ENCODE measurements around the gene KRTAP5-2. TPM values are rescaled to one million over a fixed set of nuclear protein-coding genes. Genes with fewer than 3 reads are reported as not detected.

Gene KRTAP5-2
- total and polyA plus RNA-seq, 2 of the 4 experiments (the other 2 are of a cell fraction) = not detected

DNA sequence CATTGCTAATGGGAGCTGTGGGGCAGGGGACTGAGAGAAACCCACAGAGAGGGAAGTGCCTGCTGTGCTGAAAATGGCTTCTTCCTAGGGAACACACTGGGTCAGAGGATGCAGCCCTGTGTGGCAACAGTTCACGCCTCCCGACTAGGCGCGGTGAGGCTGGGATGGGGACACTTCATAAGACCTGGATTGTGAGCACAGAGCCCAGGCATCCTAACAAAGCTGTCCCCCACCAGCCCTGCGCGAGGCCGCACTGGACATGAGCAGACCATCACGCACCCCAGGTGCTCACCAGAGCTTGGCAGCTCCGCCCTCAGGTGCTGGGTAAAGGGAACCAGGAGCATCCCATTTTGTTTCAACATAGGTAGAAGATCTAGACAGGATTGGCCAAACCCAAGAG, 25.6 kb upstream of the KRTAP5-2 start:
- Histone ChIP-seq H4K20me1 (ENCODE audit: insufficient read depth, low read length) (no peaks in the 10 kb centered on the region), H3K18ac (ENCODE audit: low read depth, low read length) (no peak overlapping the region), H3K27ac (ENCODE audit: insufficient read depth, low read length) (no peak overlapping the region), H4K5ac (ENCODE audit: low read depth, low read length) (no peak overlapping the region), H2BK120ac (ENCODE audit: low read depth, low read length) (no peak overlapping the region), H4K91ac (ENCODE audit: insufficient read depth, low read depth, low read length) (no peak overlapping the region), H3K9me1 (ENCODE audit: insufficient read depth, low read length) (no peaks in the 10 kb centered on the region), H3K4me2 (ENCODE audit: low read depth, low read length) (no peak overlapping the region), H2AFZ (replicated peaks; ENCODE audit: low read length, poor library complexity) (no peak overlapping the region), H3K27me3 (ENCODE audit: control insufficient read depth, insufficient read depth, low read length) (peaks cover 41% of the 10 kb centered on the region), H3K14ac (replicated peaks; ENCODE audit: low read depth, low read length) (no peak overlapping the region), H3K23ac (ENCODE audit: low read depth, low read length) (no peak overlapping the region), H3K4ac (ENCODE audit: low read depth, low read length) (no peak overlapping the region), H3K36me3 (ENCODE audit: control insufficient read depth, insufficient read depth, low read length) (no peaks in the 10 kb centered on the region), H2BK15ac (ENCODE audit: low read depth, low read length) (no peak overlapping the region), H3K4me3 (ENCODE audit: insufficient read depth, low read depth, low read length) (no peak overlapping the region), H2AK5ac (ENCODE audit: low read depth, low read length) (no peak overlapping the region), H3K9me3 (ENCODE audit: control insufficient read depth, insufficient read depth, low read length) (no peaks in the 10 kb centered on the region), H2BK5ac (ENCODE audit: low read depth, low read length, poor library complexity, severe bottlenecking) (no peak overlapping the region), H2AK9ac (replicated peaks; ENCODE audit: low read depth, low read length, poor library complexity) (no peak overlapping the region), H3K4me1 (ENCODE audit: control insufficient read depth, insufficient read depth, low read length) (no peaks in the 10 kb centered on the region), H2BK20ac (ENCODE audit: low read depth, low read length) (no peak overlapping the region), H3K79me1 (ENCODE audit: low read depth in 1 of 2, low read length in 2 of 2) (no peaks in the 10 kb centered on the region), H3K9ac (ENCODE audit: low read depth, low read length) (no peak overlapping the region), H3K56ac (ENCODE audit: extremely low read depth, insufficient read depth, low read length) (no peak overlapping the region), H4K8ac (ENCODE audit: low read depth in 2 of 2, low read length in 2 of 2) (no peak overlapping the region)
- WGBS, 2 experiments (ENCODE audit: extremely low coverage in 2 of 2, insufficient read length in 1 of 2) = 58% methylated on average over 6 of the region's 9 CpGs; no CpG with 5 or more reads in 1 of the 2 experiments
- DNase-seq (no peak), ATAC-seq (ENCODE audit: low read depth) (no peak)
- ChIA-PET CTCF (no interaction called here), POLR2A (ENCODE audit: unreplicated experiment) (no interaction called here)
- dilution Hi-C loops (cut with HindIII; ENCODE audit: low sequenced_read_pairs, unreplicated experiment) (no loop called here), intact Hi-C loops (cut with micrococcal nuclease) (no loop called here), in situ Hi-C loops (cut with MboI; ENCODE audit: low sequenced_read_pairs) (no loop called here)
- TF ChIP-seq POLR2A (IDR thresholded peaks at IDR 0.05; ENCODE audit: low read depth, low read length) = no peak
- TF ChIP-seq BHLHE40 (IDR thresholded peaks at IDR 0.05; ENCODE audit: low read depth, low read length) = no peak
- no peak for TF ChIP-seq CHD1 (IDR thresholded peaks at IDR 0.05; ENCODE audit: low read depth, low read length)
- TF ChIP-seq CTCF (conservative IDR thresholded peaks at IDR 0.05; ENCODE audit: low read depth, low read length) = no peak
- TF ChIP-seq NFE2L2 (IDR thresholded peaks at IDR 0.05; ENCODE audit: low read depth, low read length) = no peak
- no peak for TF ChIP-seq RFX5 (IDR thresholded peaks at IDR 0.05; ENCODE audit: low read depth, low read length)
- TF ChIP-seq CEBPB (IDR thresholded peaks at IDR 0.05; ENCODE audit: low read depth, low read length) = no peak
- no peak for TF ChIP-seq RCOR1 (IDR thresholded peaks at IDR 0.05; ENCODE audit: insufficient replicate concordance, low read length)
- no peak for TF ChIP-seq MXI1 (IDR thresholded peaks at IDR 0.05; ENCODE audit: borderline replicate concordance, low read depth, low read length)
- no peak for TF ChIP-seq USF2 (IDR thresholded peaks at IDR 0.05; ENCODE audit: low read depth, low read length)
- TF ChIP-seq, protein P1, sequence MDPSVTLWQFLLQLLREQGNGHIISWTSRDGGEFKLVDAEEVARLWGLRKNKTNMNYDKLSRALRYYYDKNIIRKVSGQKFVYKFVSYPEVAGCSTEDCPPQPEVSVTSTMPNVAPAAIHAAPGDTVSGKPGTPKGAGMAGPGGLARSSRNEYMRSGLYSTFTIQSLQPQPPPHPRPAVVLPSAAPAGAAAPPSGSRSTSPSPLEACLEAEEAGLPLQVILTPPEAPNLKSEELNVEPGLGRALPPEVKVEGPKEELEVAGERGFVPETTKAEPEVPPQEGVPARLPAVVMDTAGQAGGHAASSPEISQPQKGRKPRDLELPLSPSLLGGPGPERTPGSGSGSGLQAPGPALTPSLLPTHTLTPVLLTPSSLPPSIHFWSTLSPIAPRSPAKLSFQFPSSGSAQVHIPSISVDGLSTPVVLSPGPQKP (IDR thresholded peaks at IDR 0.05; ENCODE audit: borderline replicate concordance, low read depth, low read length) = no peak
- BruUV-seq (replicated peaks) = no TSS peak
